ENCODE results near the gene TLE1. TPM values are rescaled to one million over a fixed set of nuclear protein-coding genes. Genes with fewer than 3 reads are reported as not detected.
A peak's percentile ranks its signal among the peaks of the same experiment; 100 is the strongest.

TLE1 gene
- total RNA-seq, 1 experiment from 2014 or later: 49.0 TPM

- ATAC-seq (no peak), DNase-seq (no peak)
- no TSS peak for BruUV-seq (replicated peaks)
- no peaks in the 10 kb centered on the region for H4K20me1 ChIP-seq (ENCODE audit: low read length)
- intact Hi-C loops (cut with micrococcal nuclease): loop anchor here (10.0 kb wide), 1 partner anchor 503 kb away; no protein-coding TSS in a partner anchor
- peak overlapping the region; percentile 83 for H3K27ac ChIP-seq (ENCODE audit: low read length)
- H3K79me2 ChIP-seq (ENCODE audit: low read length): peaks cover 22% of the 10 kb centered on the region
- H3K9me3 ChIP-seq (ENCODE audit: low read length): no peaks in the 10 kb centered on the region
- peaks cover 16% of the 10 kb centered on the region; the same call in 1 of the 2 replicates for H3K36me3 ChIP-seq (ENCODE audit: low read depth, low read length)
- H3K9me2 ChIP-seq (replicated peaks; ENCODE audit: low read length): no peaks in the 10 kb centered on the region
- TF ChIP-seq CTCF (conservative IDR thresholded peaks at IDR 0.05; ENCODE audit: low read depth, low read length): no peak
- TF ChIP-seq EZH2 (IDR thresholded peaks at IDR 0.05; ENCODE audit: low read length, unreplicated experiment): no peak
- no peak for TF ChIP-seq EZH2phosphoT487 (IDR thresholded peaks at IDR 0.05; ENCODE audit: borderline replicate concordance, low read length)
- no peak overlapping the region for H2AFZ ChIP-seq (ENCODE audit: low read length)
- H3F3A ChIP-seq (ENCODE audit: low read length, unreplicated experiment): peaks cover 9% of the 10 kb centered on the region
- no peaks in the 10 kb centered on the region for H3K27me3 ChIP-seq (ENCODE audit: low read length)
- H3K4me3 ChIP-seq (ENCODE audit: low read length): no peak overlapping the region
- no peak overlapping the region for H3K9ac ChIP-seq (ENCODE audit: low read length)
- H3K4me2 ChIP-seq (ENCODE audit: low read length): 0 out of 2 replicates have a peak overlapping the region, but pooled peaks have one; percentile 16
- peaks cover 56% of the 10 kb centered on the region for H3K4me1 ChIP-seq (ENCODE audit: insufficient read depth, low read length)
- POLR2A ChIA-PET (ENCODE audit: unreplicated experiment): no interaction called here
- CTCF ChIA-PET: no interaction called here
Observed at GRCh38 chr9:81627481-81627880, 61.9 kb downstream of the TLE1 start.

- peak overlapping the region; percentile 83 for H3K27ac ChIP-seq (ENCODE audit: low read length)
- CTCF ChIA-PET: no interaction called here
- DNase-seq: peak; percentile 90
Observed at GRCh38 chr9:81626511-81626910, 62.8 kb downstream of the TLE1 start.

More at GRCh38 chr9:81626511-81626910, 62.8 kb downstream of the TLE1 start:
- Histone ChIP-seq H3K4me3 (ENCODE audit: low read length) (no peak overlapping the region), H4K20me1 (ENCODE audit: low read length) (no peaks in the 10 kb centered on the region), H3F3A (ENCODE audit: low read length, unreplicated experiment) (peaks cover 9% of the 10 kb centered on the region), H2AFZ (ENCODE audit: low read length) (no peak overlapping the region), H3K9ac (ENCODE audit: low read length) (no peak overlapping the region), H3K36me3 (ENCODE audit: low read depth, low read length) (peaks cover 10% of the 10 kb centered on the region; the same call in 1 of the 2 replicates), H3K4me2 (ENCODE audit: low read length) (peak overlapping the region; percentile 47), H3K4me1 (ENCODE audit: insufficient read depth, low read length) (peaks cover 56% of the 10 kb centered on the region), H3K79me2 (ENCODE audit: low read length) (peaks cover 22% of the 10 kb centered on the region), H3K27me3 (ENCODE audit: low read length) (no peaks in the 10 kb centered on the region), H3K9me2 (replicated peaks; ENCODE audit: low read length) (no peaks in the 10 kb centered on the region), H3K9me3 (ENCODE audit: low read length) (no peaks in the 10 kb centered on the region)
- intact Hi-C loops (cut with micrococcal nuclease): loop anchor here (10.0 kb wide), 1 partner anchor 502 kb away; no protein-coding TSS in a partner anchor
- BruUV-seq (replicated peaks): no TSS peak
- no peak for TF ChIP-seq EZH2 (IDR thresholded peaks at IDR 0.05; ENCODE audit: low read length, unreplicated experiment)
- TF ChIP-seq CTCF (conservative IDR thresholded peaks at IDR 0.05; ENCODE audit: low read depth, low read length): no peak
- POLR2A ChIA-PET (ENCODE audit: unreplicated experiment): no interaction called here
- ATAC-seq: peak; percentile 33

All from PC-3 (cell line).